PC-9 (cell line): ENCODE measurements around the gene COPB1. TPM values are rescaled to one million over a fixed set of nuclear protein-coding genes. Genes with fewer than 3 reads are reported as not detected.
A peak's percentile ranks its signal among the peaks of the same experiment; 100 is the strongest.

Source experiments
- BruUV-seq: library from RNA; stranded (reverse); fragments of 400-500 nt; replicated peaks from 2 replicates; lab custom pipeline; 2021; lab: Mats Ljungman, UMichigan
- CTCF ChIA-PET: fragments of 300-600 bp; sonication (Branson Sonifier 250); formaldehyde crosslinking; loops from one replicate; lab custom pipeline; 2022; ENCODE audit warnings: antibody characterized with exemption; lab: Charles Lee
- POLR2A ChIA-PET: fragments of 300-600 bp; sonication (Branson Sonifier 250); formaldehyde crosslinking; loops from one replicate; lab custom pipeline; 2022; ENCODE audit warnings: antibody characterized with exemption; ENCODE audit not compliant: unreplicated experiment; lab: Charles Lee
- DNase-seq, 2 experiments: peaks; one replicate each; pipeline versions ENCODE4 v3.0.0 to v3.0.0-alpha.2; 2015 to 2022; ENCODE audit warnings: mixed read lengths in 1 of 2
- H2AFZ ChIP-seq: fragments of 200-600 bp; sonication (generic); 2 replicates; pipeline ENCODE4 v1.8.1; 2017; ENCODE audit warnings: antibody characterized with exemption
- H3F3A ChIP-seq: fragments of 200-600 bp; sonication (generic); 2 replicates; pipeline ENCODE4 v1.8.1; 2017; ENCODE audit warnings: antibody characterized with exemption, mild to moderate bottlenecking, low read depth; ENCODE audit not compliant: insufficient read depth
- H3K27ac ChIP-seq: fragments of 200-600 bp; sonication (generic); 2 replicates; pipeline ENCODE4 v1.6.1; 2016; ENCODE audit warnings: mixed run types
- H3K27me3 ChIP-seq: fragments of 200-600 bp; sonication (generic); 2 replicates; pipeline ENCODE4 v1.6.1; 2016; ENCODE audit warnings: low read depth, mixed run types; ENCODE audit not compliant: insufficient read depth
- H3K36me3 ChIP-seq: fragments of 200-600 bp; sonication (generic); 2 replicates; pipeline ENCODE4 v1.6.1; 2016; ENCODE audit warnings: low read depth, mixed run types
- H3K4me1 ChIP-seq: fragments of 200-600 bp; sonication (generic); replicated peaks from 2 replicates; pipeline ENCODE4 v1.6.1; 2016; ENCODE audit warnings: mixed run types; ENCODE audit not compliant: insufficient read depth
- H3K4me2 ChIP-seq: fragments of 200-600 bp; sonication (generic); 2 replicates; pipeline ENCODE4 v1.6.1; 2017; ENCODE audit warnings: mixed run types
- H3K4me3 ChIP-seq: fragments of 200-600 bp; sonication (generic); 2 replicates; pipeline ENCODE4 v1.6.1; 2016; ENCODE audit warnings: mixed run types
- H3K79me2 ChIP-seq: fragments of 200-600 bp; sonication (generic); 2 replicates; pipeline ENCODE4 v1.6.1; 2017; ENCODE audit warnings: low read depth, mixed run types
- H3K9me2 ChIP-seq: fragments of 200-600 bp; sonication (generic); 2 replicates; pipeline ENCODE4 v1.8.1; 2017; ENCODE audit warnings: mild to moderate bottlenecking; ENCODE audit not compliant: insufficient read depth
- H3K9me3 ChIP-seq: fragments of 200-600 bp; sonication (generic); 2 replicates; pipeline ENCODE4 v1.8.1; 2016; ENCODE audit warnings: low read depth; ENCODE audit not compliant: insufficient read depth
- H4K20me1 ChIP-seq: fragments of 200-600 bp; sonication (generic); 2 replicates; pipeline ENCODE4 v1.8.1; 2017; ENCODE audit not compliant: insufficient read depth
- EZH2 ChIP-seq: fragments of 200-600 bp; sonication (generic); IDR thresholded peaks from 2 replicates; pipeline ENCODE4 v1.8.0; 2017; ENCODE audit warnings: antibody characterized with exemption, low read depth
- intact Hi-C: fragments of 100-400 bp; cut with micrococcal nuclease; formaldehyde crosslinking; loops from one replicate; pipeline ENCODE4 v1.10.0; 2022; ENCODE audit not compliant: unreplicated experiment
- total RNA-seq: library from RNA; stranded (reverse); gene quantifications from 2 replicates; pipeline ENCODE4 v1.2.3, GENCODE V29; 2021
- TF ChIP-seq, protein P1 (sequence below): fragments of 200-600 bp; sonication (generic); conservative IDR thresholded peaks from 2 replicates; pipeline ENCODE4 v1.6.1; 2017; ENCODE audit warnings: mixed run types, antibody characterized with exemption, mild to moderate bottlenecking, moderate library complexity

The COPB1 gene
- total RNA-seq, 1 experiment from 2014 or later, result 82.8 TPM

DNA sequence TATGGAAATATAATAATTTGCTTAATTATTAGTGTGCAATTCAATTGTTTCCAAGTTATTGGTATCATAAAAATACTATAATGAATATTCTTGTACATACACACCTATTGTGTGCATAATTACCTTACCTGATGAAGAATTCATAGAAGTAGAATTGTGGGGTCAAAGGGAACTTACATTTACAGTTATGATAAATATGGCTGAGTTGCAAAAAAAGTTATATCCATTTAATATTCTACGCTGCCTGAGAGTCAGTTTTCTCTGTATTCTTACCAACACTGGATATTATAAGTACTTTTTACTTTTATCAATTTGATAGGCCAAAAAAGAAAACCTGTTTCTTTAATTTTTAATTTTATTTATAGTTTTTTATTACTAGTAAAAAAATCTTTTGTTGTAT, 22.6 kb upstream of the COPB1 start:
- ChIA-PET CTCF (no interaction called here), POLR2A (no interaction called here)

DNA sequence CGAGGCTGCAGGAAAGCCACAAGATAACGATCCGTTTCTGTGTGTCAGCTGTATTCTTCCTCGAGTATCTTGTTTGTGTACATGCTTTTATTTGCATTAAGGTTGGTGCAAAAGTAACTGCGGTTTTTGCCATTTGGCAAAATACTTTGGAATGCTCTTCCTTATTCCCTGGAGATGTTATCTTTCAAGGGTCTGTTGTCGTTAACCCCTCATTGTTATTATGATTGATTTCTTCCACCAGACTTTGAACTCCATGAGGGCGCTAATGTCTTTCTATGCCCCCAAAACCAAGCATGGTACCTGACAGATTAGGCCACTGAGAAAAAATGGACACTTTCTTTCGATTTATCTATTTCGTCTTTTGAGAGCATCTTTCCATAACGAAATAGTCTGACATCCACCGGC, 21.1 kb upstream of the COPB1 start:
- peaks cover 37% of the 10 kb centered on the region for H3K79me2 ChIP-seq
- no peak for DNase-seq
- H3K4me1 ChIP-seq, result no peaks in the 10 kb centered on the region; the same call in 1 of the 2 replicates
- TF ChIP-seq EZH2, result no peak
- TF ChIP-seq, protein P1, sequence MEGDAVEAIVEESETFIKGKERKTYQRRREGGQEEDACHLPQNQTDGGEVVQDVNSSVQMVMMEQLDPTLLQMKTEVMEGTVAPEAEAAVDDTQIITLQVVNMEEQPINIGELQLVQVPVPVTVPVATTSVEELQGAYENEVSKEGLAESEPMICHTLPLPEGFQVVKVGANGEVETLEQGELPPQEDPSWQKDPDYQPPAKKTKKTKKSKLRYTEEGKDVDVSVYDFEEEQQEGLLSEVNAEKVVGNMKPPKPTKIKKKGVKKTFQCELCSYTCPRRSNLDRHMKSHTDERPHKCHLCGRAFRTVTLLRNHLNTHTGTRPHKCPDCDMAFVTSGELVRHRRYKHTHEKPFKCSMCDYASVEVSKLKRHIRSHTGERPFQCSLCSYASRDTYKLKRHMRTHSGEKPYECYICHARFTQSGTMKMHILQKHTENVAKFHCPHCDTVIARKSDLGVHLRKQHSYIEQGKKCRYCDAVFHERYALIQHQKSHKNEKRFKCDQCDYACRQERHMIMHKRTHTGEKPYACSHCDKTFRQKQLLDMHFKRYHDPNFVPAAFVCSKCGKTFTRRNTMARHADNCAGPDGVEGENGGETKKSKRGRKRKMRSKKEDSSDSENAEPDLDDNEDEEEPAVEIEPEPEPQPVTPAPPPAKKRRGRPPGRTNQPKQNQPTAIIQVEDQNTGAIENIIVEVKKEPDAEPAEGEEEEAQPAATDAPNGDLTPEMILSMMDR, result no peak
- H3K27ac ChIP-seq, result peak overlapping the region; percentile 93; the same call in 1 of the 2 replicates
- H3K9me2 ChIP-seq, result no peaks in the 10 kb centered on the region
- H3F3A ChIP-seq, result peaks cover 4% of the 10 kb centered on the region; the same call in 1 of the 2 replicates
- H3K36me3 ChIP-seq, result peaks cover 8% of the 10 kb centered on the region
- BruUV-seq, result TSS peak; percentile 54
- H4K20me1 ChIP-seq, result no peaks in the 10 kb centered on the region
- peak overlapping the region; percentile 95 for H3K4me2 ChIP-seq
- no peaks in the 10 kb centered on the region for H3K9me3 ChIP-seq
- POLR2A ChIA-PET, result interaction anchor here (0.6 kb wide), 1 partner anchor 372 kb away, joined by 6 read pairs; no protein-coding TSS in a partner anchor
- peak overlapping the region; percentile 97 for H2AFZ ChIP-seq
- H3K27me3 ChIP-seq, result no peaks in the 10 kb centered on the region
- H3K4me3 ChIP-seq, result peak overlapping the region; percentile 98
- intact Hi-C loops, result loop anchor here (2.0 to 5.0 kb wide), 2 partner anchors 20 to 372 kb away; partner anchors contain the start of gene CYP2R1
- CTCF ChIA-PET, result interaction anchor here (0.7 kb wide), 1 partner anchor 267 kb away, joined by 3 read pairs; no protein-coding TSS in a partner anchor

More for the DNA sequence above, 22.6 kb upstream of the COPB1 start:
- peaks cover 29% of the 10 kb centered on the region for H3K79me2 ChIP-seq
- no peaks in the 10 kb centered on the region for H3K27me3 ChIP-seq
- TF ChIP-seq, protein P1, result no peak
- no peak for TF ChIP-seq EZH2
- no peaks in the 10 kb centered on the region; the same call in 1 of the 2 replicates for H3K4me1 ChIP-seq
- no peaks in the 10 kb centered on the region for H3K9me2 ChIP-seq
- H2AFZ ChIP-seq, result no peak overlapping the region
- H3K4me3 ChIP-seq, result no peak overlapping the region
- H3K36me3 ChIP-seq, result peaks cover 3% of the 10 kb centered on the region; the same call in 1 of the 2 replicates
- H3F3A ChIP-seq, result peaks cover 4% of the 10 kb centered on the region; the same call in 1 of the 2 replicates
- intact Hi-C loops, result loop anchor here (5.0 kb wide), 1 partner anchor 370 kb away; the partner anchor contains the start of gene CYP2R1
- BruUV-seq, result no TSS peak
- no peak for DNase-seq
- H3K4me2 ChIP-seq, result no peak overlapping the region
- no peaks in the 10 kb centered on the region for H3K9me3 ChIP-seq
- no peaks in the 10 kb centered on the region for H4K20me1 ChIP-seq
- H3K27ac ChIP-seq, result no peak overlapping the region

DNA sequence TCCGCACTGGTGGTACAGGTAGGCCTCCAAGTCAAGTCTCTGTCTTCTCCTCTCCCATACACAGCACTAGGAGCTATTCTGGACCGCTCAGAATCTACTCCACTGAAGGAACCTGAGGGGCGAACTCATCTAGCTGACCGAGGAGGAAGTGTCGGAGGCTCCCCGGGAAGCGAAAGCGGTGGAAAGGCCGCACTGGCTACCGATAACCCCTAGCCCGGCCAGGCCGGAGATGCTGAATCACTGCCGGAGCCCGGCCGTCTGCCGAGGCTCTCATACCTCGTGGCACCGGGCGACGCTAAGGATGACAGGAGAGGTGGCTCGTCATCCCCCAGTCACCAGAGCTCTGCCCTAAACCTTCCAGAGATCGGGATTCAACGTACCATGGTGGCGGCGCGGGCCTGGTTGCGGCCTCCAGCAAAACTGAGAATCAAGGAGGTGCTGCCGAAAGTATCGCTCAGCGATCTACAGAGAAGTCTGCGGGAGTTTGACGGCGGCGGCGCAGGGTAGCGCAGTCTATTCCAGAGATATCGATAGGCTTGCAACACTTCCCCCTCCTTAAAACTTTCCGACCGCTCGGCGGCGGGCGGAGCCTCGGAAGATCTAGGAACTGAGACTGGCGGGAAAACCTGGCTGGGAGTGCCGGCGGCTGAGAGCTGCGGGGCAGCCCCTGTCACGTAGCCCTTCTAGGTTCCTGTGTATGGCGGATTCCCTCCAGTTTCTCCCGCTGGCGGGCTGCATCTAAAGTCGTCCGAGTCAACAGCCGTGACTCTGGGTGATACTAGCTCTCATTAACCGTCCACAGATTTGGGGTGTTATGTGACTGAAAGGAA, 20.5 kb upstream of the COPB1 start, which contains the start of gene PSMA1:
Gene PSMA1, minus strand, starts transcription at position 470 of the 830 bp plus-strand sequence. Its CDS starts 87 bp downstream, at position 383.
- CTCF ChIA-PET, result no interaction called here
- H3K4me3 ChIP-seq, result peak within 1 kb of the TSS; percentile 98
- H3K4me1 ChIP-seq, result no peaks in the 10 kb centered on the region; the same call in 1 of the 2 replicates
- H4K20me1 ChIP-seq, result no peaks in the 10 kb centered on the region
- POLR2A ChIA-PET, result interaction anchor here (0.6 kb wide), 1 partner anchor 372 kb away, joined by 6 read pairs; no protein-coding TSS in a partner anchor
- intact Hi-C loops, result loop anchor here (2.0 to 5.0 kb wide), 2 partner anchors 19 to 372 kb away; partner anchors contain the start of gene CYP2R1
- H3K27ac ChIP-seq, result peak within 1 kb of the TSS; percentile 93
- H3K9me2 ChIP-seq, result no peaks in the 10 kb centered on the region
- peaks cover 8% of the 10 kb centered on the region for H3K36me3 ChIP-seq
- peaks cover 4% of the 10 kb centered on the region; the same call in 1 of the 2 replicates for H3F3A ChIP-seq
- H3K9me3 ChIP-seq, result no peaks in the 10 kb centered on the region
- peak within 1 kb of the TSS; percentile 97 for H2AFZ ChIP-seq
- H3K27me3 ChIP-seq, result no peaks in the 10 kb centered on the region
- TF ChIP-seq, protein P1, result peak; percentile 26; the same call in 1 of the 2 replicates
- TF ChIP-seq EZH2, result no peak
- BruUV-seq, result TSS peak; percentile 67
- peaks cover 37% of the 10 kb centered on the region for H3K79me2 ChIP-seq
- peak within 1 kb of the TSS; percentile 95 for H3K4me2 ChIP-seq
- DNase-seq, result peak; percentile 83 to 86
